Prostate gland (tissue), 2 donors: ENCODE measurements around the gene COX8A. TPM values are rescaled to one million over a fixed set of nuclear protein-coding genes. Genes with fewer than 3 reads are reported as not detected.

Source experiments
- DNase-seq: peaks from one replicate; pipeline ENCODE4 v3.0.0-alpha.2; 2019; ENCODE audit warnings: low spot score
- H3K27ac ChIP-seq, 2 donors: fragments of 200-600 bp; sonication (generic); 2 replicates each; pipeline ENCODE4 v1.5.1; 2017 to 2019
- H3K27me3 ChIP-seq: fragments of 200-600 bp; sonication (generic); replicated peaks from 2 replicates; pipeline ENCODE4 v1.5.1; 2019; ENCODE audit not compliant: insufficient read depth
- H3K36me3 ChIP-seq, 2 donors: fragments of 200-600 bp; sonication (generic); 1 replicate in 1 of 2; 2 replicates in 1 of 2; pipeline versions ENCODE4 v1.5.1 to v1.8.1; 2017 to 2019
- H3K4me1 ChIP-seq: fragments of 200-600 bp; sonication (generic); replicated peaks from 2 replicates; pipeline ENCODE4 v1.5.1; 2019
- H3K4me3 ChIP-seq, 2 donors: fragments of 200-600 bp; sonication (generic); 2 replicates each; pipeline ENCODE4 v1.5.1; 2017 to 2019
- H3K9me3 ChIP-seq: fragments of 200-600 bp; sonication (generic); 2 replicates; pipeline ENCODE4 v1.5.1; 2017
- POLR2A ChIP-seq: fragments of 450-650 bp; IDR thresholded peaks from one replicate; pipeline ENCODE4 v1.6.1; 2016; ENCODE audit warnings: antibody characterized with exemption, mild to moderate bottlenecking
- POLR2AphosphoS5 ChIP-seq: sonication (generic); formaldehyde crosslinking; IDR thresholded peaks from one replicate; pipeline ENCODE4 v1.6.1; 2017; ENCODE audit warnings: antibody characterized with exemption
- whole genome bisulfite sequencing: methylation state at CpG from one replicate; pipeline ENCODE4 v1.1.5; 2018; 5-methylcytosine and 5-hydroxymethylcytosine counted together
- intact Hi-C: fragments of 100-400 bp; cut with DNase I; formaldehyde crosslinking; loops from one replicate; pipeline ENCODE4 v1.14.2; 2022
- total RNA-seq, 2 donors: library from RNA; depleted of rRNA; stranded (reverse); fragments of >200 nt; gene quantifications; one replicate each; pipeline ENCODE4 v1.1.0, GENCODE V29; 2016
- TF ChIP-seq, protein P1 (sequence below), 4 experiments: fragments of 200-600 bp in 2 of 4; fragments of 450-650 bp in 2 of 4; sonication (generic) in 2 of 4; IDR thresholded peaks; 1 replicate in 3 of 4; 2 replicates in 1 of 4; pipeline ENCODE4 v1.5.1; 2016 to 2019; ENCODE audit warnings: antibody characterized with exemption in 4 of 4, mild to moderate bottlenecking in 2 of 4, moderate library complexity in 2 of 4

COX8A gene
- total RNA-seq, 2 donors from 2014 or later: 597 to 1,196 TPM

DNA sequence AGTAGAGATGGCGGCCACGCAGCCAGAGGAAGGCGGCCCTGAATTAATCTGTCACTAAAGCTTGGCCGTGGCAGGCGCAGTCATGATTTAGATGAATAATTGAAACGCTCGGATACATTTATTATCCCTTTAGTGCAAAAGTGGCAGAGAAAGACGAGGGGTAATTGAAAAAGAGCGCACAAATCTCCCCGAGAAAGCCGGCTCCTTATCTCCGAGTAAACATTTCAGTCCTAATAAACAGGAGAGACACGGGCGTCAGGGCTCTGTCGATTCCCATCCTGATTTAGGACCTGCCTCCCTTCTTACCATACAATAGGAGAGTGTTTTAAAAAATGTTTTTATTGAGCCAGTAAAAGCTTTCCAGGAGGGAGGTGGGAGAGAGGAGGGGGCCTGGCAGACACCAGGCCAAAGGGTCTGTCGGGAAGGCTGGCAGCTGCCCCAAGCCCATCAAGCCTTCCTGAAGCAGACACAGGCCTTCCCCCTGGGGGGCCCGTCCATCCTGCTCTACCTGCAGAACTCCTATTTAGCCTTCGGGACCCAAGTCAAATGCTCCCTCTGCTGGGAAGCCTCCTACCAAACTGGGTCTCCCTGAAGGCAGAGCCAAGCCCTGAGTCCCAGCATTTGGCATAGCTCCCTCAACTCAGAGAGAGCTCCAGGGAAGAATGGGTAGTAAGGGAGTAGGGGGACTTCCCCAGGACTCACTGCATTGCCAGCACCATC, 34.7 kb downstream of the COX8A start:
- Histone ChIP-seq H3K4me1 (no peaks in the 10 kb centered on the region), H3K27me3 (no peaks in the 10 kb centered on the region), H3K9me3 (no peaks in the 10 kb centered on the region), H3K27ac (no peak overlapping the region), H3K4me3 (no peak overlapping the region), H3K36me3 (no peaks in the 10 kb centered on the region)
- intact Hi-C loops: no loop called here
- no peak for DNase-seq
- WGBS: 66% methylated on average over 18 of the region's 18 CpGs
- TF ChIP-seq, protein P1, sequence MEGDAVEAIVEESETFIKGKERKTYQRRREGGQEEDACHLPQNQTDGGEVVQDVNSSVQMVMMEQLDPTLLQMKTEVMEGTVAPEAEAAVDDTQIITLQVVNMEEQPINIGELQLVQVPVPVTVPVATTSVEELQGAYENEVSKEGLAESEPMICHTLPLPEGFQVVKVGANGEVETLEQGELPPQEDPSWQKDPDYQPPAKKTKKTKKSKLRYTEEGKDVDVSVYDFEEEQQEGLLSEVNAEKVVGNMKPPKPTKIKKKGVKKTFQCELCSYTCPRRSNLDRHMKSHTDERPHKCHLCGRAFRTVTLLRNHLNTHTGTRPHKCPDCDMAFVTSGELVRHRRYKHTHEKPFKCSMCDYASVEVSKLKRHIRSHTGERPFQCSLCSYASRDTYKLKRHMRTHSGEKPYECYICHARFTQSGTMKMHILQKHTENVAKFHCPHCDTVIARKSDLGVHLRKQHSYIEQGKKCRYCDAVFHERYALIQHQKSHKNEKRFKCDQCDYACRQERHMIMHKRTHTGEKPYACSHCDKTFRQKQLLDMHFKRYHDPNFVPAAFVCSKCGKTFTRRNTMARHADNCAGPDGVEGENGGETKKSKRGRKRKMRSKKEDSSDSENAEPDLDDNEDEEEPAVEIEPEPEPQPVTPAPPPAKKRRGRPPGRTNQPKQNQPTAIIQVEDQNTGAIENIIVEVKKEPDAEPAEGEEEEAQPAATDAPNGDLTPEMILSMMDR (IDR thresholded peaks at IDR 0.05): no peak
- no peak for TF ChIP-seq POLR2A
- no peak for TF ChIP-seq POLR2AphosphoS5

DNA sequence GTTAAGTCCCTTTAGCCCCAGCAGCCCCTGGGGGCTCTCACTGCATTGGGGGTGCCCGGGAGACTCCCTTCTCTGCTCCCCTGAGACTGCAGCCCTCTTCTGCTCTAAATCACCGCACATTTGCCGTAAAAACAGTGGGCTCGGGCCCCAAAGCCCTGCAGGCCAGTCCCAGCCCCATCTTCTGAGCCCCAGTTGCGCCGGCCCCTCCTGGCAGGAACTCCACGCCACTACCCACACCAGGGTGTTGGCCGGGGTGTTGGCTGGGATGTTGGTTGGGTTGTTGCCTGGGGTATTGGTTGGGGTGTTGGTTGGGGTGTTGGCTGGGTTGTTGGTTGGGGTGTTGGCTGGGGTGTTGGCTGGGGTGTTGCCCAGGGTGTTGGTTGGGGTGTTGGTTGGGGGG, 35.3 kb downstream of the COX8A start:
- intact Hi-C loops: no loop called here
- 91% methylated on average over 8 of the region's 8 CpGs for WGBS
- Histone ChIP-seq H3K4me1 (no peaks in the 10 kb centered on the region), H3K27ac (no peak overlapping the region), H3K4me3 (no peak overlapping the region), H3K36me3 (no peaks in the 10 kb centered on the region), H3K27me3 (no peaks in the 10 kb centered on the region), H3K9me3 (no peaks in the 10 kb centered on the region)
- DNase-seq: no peak
- TF ChIP-seq POLR2AphosphoS5 (no peak), POLR2A (no peak)
- TF ChIP-seq, protein P1 (IDR thresholded peaks at IDR 0.05): no peak

DNA sequence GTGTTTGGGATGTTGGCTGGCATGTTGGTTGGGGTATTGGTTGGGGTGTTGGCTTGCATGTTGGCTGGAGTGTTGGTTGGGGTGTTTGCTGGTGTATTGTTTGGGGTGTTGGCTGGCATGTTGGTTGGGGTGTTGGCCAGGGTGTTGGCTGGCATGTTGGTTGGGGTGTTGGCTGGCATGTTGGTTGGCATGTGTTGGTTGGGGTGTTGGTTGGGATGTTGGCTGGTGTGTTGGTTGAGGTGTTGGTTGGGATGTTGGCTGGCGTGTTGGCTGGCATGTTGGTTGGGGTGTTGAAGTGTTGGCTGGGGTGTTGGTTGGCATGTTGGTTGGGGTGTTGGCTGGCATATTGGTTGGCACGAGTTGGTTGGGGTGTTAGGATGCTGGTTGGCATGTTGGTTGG, 36.4 kb downstream of the COX8A start:
- Histone ChIP-seq H3K27ac (no peak overlapping the region), H3K36me3 (no peaks in the 10 kb centered on the region), H3K4me3 (no peak overlapping the region), H3K27me3 (no peaks in the 10 kb centered on the region), H3K4me1 (no peaks in the 10 kb centered on the region), H3K9me3 (no peaks in the 10 kb centered on the region)
- WGBS: 91% methylated on average over 2 of the region's 2 CpGs
- intact Hi-C loops: no loop called here
- TF ChIP-seq, protein P1 (IDR thresholded peaks at IDR 0.05): no peak
- no peak for TF ChIP-seq POLR2AphosphoS5
- no peak for DNase-seq

DNA sequence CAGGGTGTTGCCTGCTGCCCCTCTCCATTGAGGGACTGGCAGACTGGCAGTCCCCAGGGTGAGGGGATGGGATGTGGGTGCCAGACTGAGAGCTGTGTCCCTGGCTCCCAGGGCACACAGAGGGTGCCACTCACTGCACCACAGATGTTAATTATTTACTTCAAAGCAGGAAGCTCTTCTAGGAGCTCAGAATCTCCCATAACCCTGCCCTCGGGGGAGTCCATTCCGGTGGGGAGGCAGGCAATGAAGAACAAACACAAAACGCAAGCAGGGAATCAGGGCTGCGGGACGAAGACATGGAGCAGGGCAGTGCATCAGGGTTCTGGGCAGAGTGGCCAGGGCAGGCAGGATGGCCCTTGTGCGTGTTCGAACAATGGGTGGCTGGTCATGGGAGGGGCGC, 37.0 kb downstream of the COX8A start:
- Histone ChIP-seq H3K27ac (no peak overlapping the region), H3K36me3 (no peaks in the 10 kb centered on the region), H3K4me1 (no peaks in the 10 kb centered on the region), H3K27me3 (no peaks in the 10 kb centered on the region), H3K4me3 (no peak overlapping the region), H3K9me3 (no peaks in the 10 kb centered on the region)
- 69% methylated on average over 8 of the region's 8 CpGs for WGBS
- no peak for TF ChIP-seq POLR2AphosphoS5
- TF ChIP-seq, protein P1 (IDR thresholded peaks at IDR 0.05): no peak
- no peak for TF ChIP-seq POLR2A
- intact Hi-C loops: no loop called here
- no peak for DNase-seq

DNA sequence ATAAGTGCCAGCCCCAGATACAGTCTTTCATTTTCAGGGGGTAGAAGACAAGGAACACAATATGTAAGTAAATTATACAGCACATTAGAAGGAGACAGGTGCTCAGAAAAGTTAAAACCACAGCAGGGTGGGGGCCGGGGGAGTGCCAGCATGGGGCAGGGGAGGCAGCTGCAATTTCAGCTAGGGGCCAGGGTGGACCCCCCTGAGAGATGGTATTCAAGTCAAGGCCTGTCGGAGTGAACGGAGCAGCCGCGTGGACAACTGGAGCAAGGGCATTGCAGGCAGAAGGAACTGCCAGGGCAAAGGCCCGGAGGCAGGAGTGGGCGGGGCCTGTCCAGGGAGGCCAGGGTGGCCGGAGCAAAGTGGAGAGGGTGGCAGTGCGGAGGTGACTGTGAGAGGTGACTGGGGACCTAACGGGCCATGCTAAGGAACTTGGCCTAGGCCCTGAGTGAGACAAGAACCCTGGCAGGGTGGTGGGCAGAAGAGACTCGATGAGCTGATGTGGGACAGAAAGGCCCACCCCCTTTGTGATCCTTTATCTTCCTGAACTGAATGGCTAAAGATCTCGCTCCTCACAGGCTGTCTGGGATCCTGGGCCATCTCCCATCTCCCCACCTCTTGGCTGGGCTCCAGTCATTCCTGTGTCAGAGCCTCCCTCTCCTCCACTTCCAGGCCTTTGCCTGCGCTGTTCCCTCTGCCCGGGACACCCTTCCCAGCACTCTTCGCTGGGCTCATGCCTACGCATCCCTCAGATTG, 38.9 kb downstream of the COX8A start:
- Histone ChIP-seq H3K4me3 (no peak overlapping the region), H3K9me3 (no peaks in the 10 kb centered on the region), H3K27me3 (no peaks in the 10 kb centered on the region), H3K36me3 (no peaks in the 10 kb centered on the region), H3K4me1 (no peaks in the 10 kb centered on the region), H3K27ac (no peak overlapping the region)
- no peak for DNase-seq
- TF ChIP-seq, protein P1 (IDR thresholded peaks at IDR 0.05): no peak
- TF ChIP-seq POLR2A (no peak), POLR2AphosphoS5 (no peak)
- 89% methylated on average over 16 of the region's 16 CpGs for WGBS
- intact Hi-C loops: no loop called here
